K562 (cell line): ENCODE results near the gene PTPRF. TPM values are rescaled to one million over a fixed set of nuclear protein-coding genes. Genes with fewer than 3 reads are reported as not detected.
A peak's percentile ranks its signal among the peaks of the same experiment; 100 is the strongest.

Experiments
- MAFF ChIP-seq: IDR thresholded peaks from 2 replicates; pipeline ENCODE4 v1.6.1; 2012; ENCODE audit warnings: low read length, improper control_type of control experiment
- NFE2 ChIP-seq: IDR thresholded peaks from 2 replicates; pipeline ENCODE4 v1.6.1; 2014; ENCODE audit warnings: antibody characterized with exemption, low read depth
- SAFB2 ChIP-seq: fragments of 200-400 bp; formaldehyde crosslinking; IDR thresholded peaks from 2 replicates; pipeline ENCODE4 v1.6.1; 2018; ENCODE audit warnings: borderline replicate concordance, low read length, low read depth, moderate library complexity; ENCODE audit not compliant: severe bottlenecking
- SRSF3 ChIP-seq: fragments of 200-400 bp; formaldehyde crosslinking; IDR thresholded peaks from 2 replicates; pipeline ENCODE4 v1.6.1; 2016; ENCODE audit warnings: mild to moderate bottlenecking, low read length, moderate library complexity; ENCODE audit not compliant: insufficient read depth
- ZFP36 ChIP-seq: fragments of 150-350 bp; IDR thresholded peaks from 2 replicates; pipeline ENCODE4 v1.6.1; 2018; ENCODE audit warnings: low read length, low read depth; ENCODE audit not compliant: partially characterized antibody
- ZNF197 ChIP-seq: fragments of 200-800 bp; sonication (Bioruptor generic); IDR thresholded peaks from 2 replicates; pipeline ENCODE4 v1.6.1; 2016; ENCODE audit warnings: low read depth, missing genetic modification characterization, missing compliant biosample characterization
- ZNF586 ChIP-seq: fragments of 450-650 bp; formaldehyde crosslinking; conservative IDR thresholded peaks from 2 replicates; pipeline ENCODE4 v1.4.0; 2020; ENCODE audit warnings: mild to moderate bottlenecking, moderate library complexity
- polyA plus RNA-seq, 8 experiments: library from polyadenylated mRNA; depleted of rRNA in 4 of 8; stranded (reverse) in 5 of 8; unstranded in 3 of 8; fragments of >200 nt; fragmentation: Nextera tagmentation in 2 of 8; fragmentation: Illumina TruSeq in 1 of 8; extraction: Ambion mirVana in 2 of 8; extraction: Trizol in 1 of 8; gene quantifications; 2 replicates each; pipeline versions ENCODE4 v1.2.1 to v1.2.3, GENCODE V29; 2011 to 2014; ENCODE audit warnings: inconsistent platforms in 1 of 8, missing spikeins in 1 of 8
- total RNA-seq, 7 experiments: library from RNA; depleted of rRNA in 6 of 7; stranded (reverse); fragments of >200 nt in 6 of 7; fragmentation: Illumina TruSeq in 2 of 7; extraction: Trizol in 2 of 7; gene quantifications; 2 replicates each; pipeline versions ENCODE4 v1.2.1 to v1.2.3, GENCODE V29; 2011 to 2021; ENCODE audit warnings: low replicate concordance in 1 of 7
- TF ChIP-seq, protein P1 (sequence below), 2 experiments: fragments of 450-650 bp; IDR thresholded peaks; 2 replicates each; pipeline ENCODE4 v1.6.1; 2018; ENCODE audit warnings: mild to moderate bottlenecking in 2 of 2, low read depth in 1 of 2; ENCODE audit not compliant: partially characterized antibody in 2 of 2
- TF ChIP-seq, protein P2 (sequence below): fragments of 250-450 bp; sonication (Bioruptor Pico); IDR thresholded peaks from 2 replicates; pipeline ENCODE4 v1.9.0; 2021; ENCODE audit warnings: mild to moderate bottlenecking, inconsistent platforms
- TF ChIP-seq, protein P3 (sequence below), 2 experiments: IDR thresholded peaks; 2 replicates each; pipeline ENCODE4 v1.6.1; 2011; ENCODE audit warnings: borderline replicate concordance in 1 of 2, control low read depth in 1 of 2, low read depth in 1 of 2, low read length in 1 of 2, mild to moderate bottlenecking in 1 of 2, mixed read lengths in 1 of 2, moderate library complexity in 1 of 2; ENCODE audit not compliant: insufficient read depth in 1 of 2, insufficient read length in 1 of 2, poor library complexity in 1 of 2, severe bottlenecking in 1 of 2; ENCODE audit errors: extremely low read depth in 1 of 2

PTPRF gene
- total and polyA plus RNA-seq, 9 of the 15 experiments (the other 6 are each of a cell fraction or from before 2014, with no cell fraction given): 0.13 to 4.3 (median 1.1) TPM

DNA sequence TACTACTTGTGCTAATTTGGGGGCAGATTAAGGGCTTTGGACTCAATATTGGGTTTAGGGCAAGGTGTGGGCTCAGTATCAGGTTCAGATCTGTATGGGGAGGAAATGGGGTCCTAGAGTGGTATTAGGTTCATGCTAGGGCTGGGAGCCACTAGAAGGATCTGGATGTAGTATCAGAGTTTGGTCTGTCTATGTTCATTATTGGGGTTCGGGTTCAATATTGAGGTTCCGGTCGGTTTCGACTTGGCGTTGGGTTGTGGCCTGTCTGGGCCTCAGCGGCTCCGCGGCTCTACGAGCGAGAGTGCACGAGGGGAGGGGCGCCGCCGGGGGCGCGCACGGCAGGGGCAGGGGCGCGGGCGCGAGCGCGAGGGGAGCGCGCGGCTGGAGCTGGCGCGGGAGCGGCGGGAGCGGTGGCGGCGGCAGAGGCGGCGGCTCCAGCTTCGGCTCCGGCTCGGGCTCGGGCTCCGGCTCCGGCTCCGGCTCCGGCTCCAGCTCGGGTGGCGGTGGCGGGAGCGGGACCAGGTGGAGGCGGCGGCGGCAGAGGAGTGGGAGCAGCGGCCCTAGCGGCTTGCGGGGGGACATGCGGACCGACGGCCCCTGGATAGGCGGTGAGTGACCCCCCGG is at the start of gene PTPRF (continued):
- TF ChIP-seq, protein P1, sequence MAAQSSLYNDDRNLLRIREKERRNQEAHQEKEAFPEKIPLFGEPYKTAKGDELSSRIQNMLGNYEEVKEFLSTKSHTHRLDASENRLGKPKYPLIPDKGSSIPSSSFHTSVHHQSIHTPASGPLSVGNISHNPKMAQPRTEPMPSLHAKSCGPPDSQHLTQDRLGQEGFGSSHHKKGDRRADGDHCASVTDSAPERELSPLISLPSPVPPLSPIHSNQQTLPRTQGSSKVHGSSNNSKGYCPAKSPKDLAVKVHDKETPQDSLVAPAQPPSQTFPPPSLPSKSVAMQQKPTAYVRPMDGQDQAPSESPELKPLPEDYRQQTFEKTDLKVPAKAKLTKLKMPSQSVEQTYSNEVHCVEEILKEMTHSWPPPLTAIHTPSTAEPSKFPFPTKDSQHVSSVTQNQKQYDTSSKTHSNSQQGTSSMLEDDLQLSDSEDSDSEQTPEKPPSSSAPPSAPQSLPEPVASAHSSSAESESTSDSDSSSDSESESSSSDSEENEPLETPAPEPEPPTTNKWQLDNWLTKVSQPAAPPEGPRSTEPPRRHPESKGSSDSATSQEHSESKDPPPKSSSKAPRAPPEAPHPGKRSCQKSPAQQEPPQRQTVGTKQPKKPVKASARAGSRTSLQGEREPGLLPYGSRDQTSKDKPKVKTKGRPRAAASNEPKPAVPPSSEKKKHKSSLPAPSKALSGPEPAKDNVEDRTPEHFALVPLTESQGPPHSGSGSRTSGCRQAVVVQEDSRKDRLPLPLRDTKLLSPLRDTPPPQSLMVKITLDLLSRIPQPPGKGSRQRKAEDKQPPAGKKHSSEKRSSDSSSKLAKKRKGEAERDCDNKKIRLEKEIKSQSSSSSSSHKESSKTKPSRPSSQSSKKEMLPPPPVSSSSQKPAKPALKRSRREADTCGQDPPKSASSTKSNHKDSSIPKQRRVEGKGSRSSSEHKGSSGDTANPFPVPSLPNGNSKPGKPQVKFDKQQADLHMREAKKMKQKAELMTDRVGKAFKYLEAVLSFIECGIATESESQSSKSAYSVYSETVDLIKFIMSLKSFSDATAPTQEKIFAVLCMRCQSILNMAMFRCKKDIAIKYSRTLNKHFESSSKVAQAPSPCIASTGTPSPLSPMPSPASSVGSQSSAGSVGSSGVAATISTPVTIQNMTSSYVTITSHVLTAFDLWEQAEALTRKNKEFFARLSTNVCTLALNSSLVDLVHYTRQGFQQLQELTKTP (IDR thresholded peaks at IDR 0.05; ENCODE audit: low read depth in 1 of 2, partially characterized antibody in 2 of 2): no peak
- TF ChIP-seq, protein P2, sequence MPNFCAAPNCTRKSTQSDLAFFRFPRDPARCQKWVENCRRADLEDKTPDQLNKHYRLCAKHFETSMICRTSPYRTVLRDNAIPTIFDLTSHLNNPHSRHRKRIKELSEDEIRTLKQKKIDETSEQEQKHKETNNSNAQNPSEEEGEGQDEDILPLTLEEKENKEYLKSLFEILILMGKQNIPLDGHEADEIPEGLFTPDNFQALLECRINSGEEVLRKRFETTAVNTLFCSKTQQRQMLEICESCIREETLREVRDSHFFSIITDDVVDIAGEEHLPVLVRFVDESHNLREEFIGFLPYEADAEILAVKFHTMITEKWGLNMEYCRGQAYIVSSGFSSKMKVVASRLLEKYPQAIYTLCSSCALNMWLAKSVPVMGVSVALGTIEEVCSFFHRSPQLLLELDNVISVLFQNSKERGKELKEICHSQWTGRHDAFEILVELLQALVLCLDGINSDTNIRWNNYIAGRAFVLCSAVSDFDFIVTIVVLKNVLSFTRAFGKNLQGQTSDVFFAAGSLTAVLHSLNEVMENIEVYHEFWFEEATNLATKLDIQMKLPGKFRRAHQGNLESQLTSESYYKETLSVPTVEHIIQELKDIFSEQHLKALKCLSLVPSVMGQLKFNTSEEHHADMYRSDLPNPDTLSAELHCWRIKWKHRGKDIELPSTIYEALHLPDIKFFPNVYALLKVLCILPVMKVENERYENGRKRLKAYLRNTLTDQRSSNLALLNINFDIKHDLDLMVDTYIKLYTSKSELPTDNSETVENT (CRISPR knock-in tag): no peak
- TF ChIP-seq SAFB2 (no peak), MAFF (no peak), NFE2 (no peak), ZNF197 (CRISPR knock-in tag) (no peak), SRSF3 (no peak), ZNF586 (no peak), ZFP36 (no peak)
- TF ChIP-seq, protein P3, sequence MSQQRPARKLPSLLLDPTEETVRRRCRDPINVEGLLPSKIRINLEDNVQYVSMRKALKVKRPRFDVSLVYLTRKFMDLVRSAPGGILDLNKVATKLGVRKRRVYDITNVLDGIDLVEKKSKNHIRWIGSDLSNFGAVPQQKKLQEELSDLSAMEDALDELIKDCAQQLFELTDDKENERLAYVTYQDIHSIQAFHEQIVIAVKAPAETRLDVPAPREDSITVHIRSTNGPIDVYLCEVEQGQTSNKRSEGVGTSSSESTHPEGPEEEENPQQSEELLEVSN (IDR thresholded peaks at IDR 0.05; ENCODE audit: borderline replicate concordance in 1 of 2, extremely low read depth in 1 of 2, insufficient read depth in 1 of 2, insufficient read length in 1 of 2, low read depth in 1 of 2, low read length in 1 of 2, poor library complexity in 1 of 2, severe bottlenecking in 1 of 2): peak in 1 of 2 experiments; percentile 86
